Mammary epithelial cell (primary cell): ENCODE results near the gene ARHGEF12.

ENCODE experiments used
- CTCF ChIP-seq, 2 donors: IDR thresholded peaks in 1 of 2; conservative IDR thresholded peaks in 1 of 2; 2 replicates each; pipeline ENCODE4 v1.5.1; 2011 to 2012; ENCODE audit warnings: inconsistent platforms in 2 of 2, low read length in 2 of 2, mild to moderate bottlenecking in 2 of 2, control low read depth in 1 of 2, low read depth in 1 of 2; ENCODE audit not compliant: insufficient read depth in 1 of 2; ENCODE audit errors: extremely low read depth in 1 of 2
- EZH2 ChIP-seq: IDR thresholded peaks from 2 replicates; pipeline ENCODE4 v1.6.1; 2012; ENCODE audit warnings: low read length, inconsistent platforms, borderline replicate concordance

GRCh38 chr11:120386318-120386717 is 50.1 kb downstream of the ARHGEF12 start:
- TF ChIP-seq CTCF (conservative IDR thresholded peaks at IDR 0.05 in 1 of 2, IDR thresholded peaks at IDR 0.05 in 1 of 2; ENCODE audit: extremely low read depth in 1 of 2, insufficient read depth in 1 of 2, low read depth in 1 of 2, low read length in 2 of 2) (no peak), EZH2 (no peak)
